Adrenal gland (tissue), 12 donors: ENCODE results near the gene HES7. TPM values are rescaled to one million over a fixed set of nuclear protein-coding genes. Genes with fewer than 3 reads are reported as not detected.

Experiments
- DNase-seq, 7 donors: peaks; one replicate each; pipeline ENCODE4 v3.0.0-alpha.2; 2019 to 2020
- H3K27ac ChIP-seq, 5 donors: fragments of 200-600 bp; sonication (generic) in 4 of 5; 1 replicate in 3 of 5; 2 replicates in 2 of 5; pipeline versions ENCODE4 v1.5.1 to v1.8.0; 2016 to 2020; ENCODE audit warnings: mild to moderate bottlenecking in 1 of 5
- H3K27me3 ChIP-seq: fragments of 200-600 bp; 2 replicates; pipeline ENCODE4 v1.8.0; 2021
- H3K36me3 ChIP-seq, 2 donors: fragments of 200-600 bp; replicated peaks in 1 of 2; 1 replicate in 1 of 2; 2 replicates in 1 of 2; pipeline versions ENCODE4 v1.5.1 to v1.8.0; 2018 to 2022
- H3K4me1 ChIP-seq, 2 donors: fragments of 200-600 bp; replicated peaks in 1 of 2; 1 replicate in 1 of 2; 2 replicates in 1 of 2; pipeline versions ENCODE4 v1.5.1 to v1.8.0; 2018 to 2021
- H3K4me3 ChIP-seq, 4 donors: fragments of 200-600 bp; sonication (generic) in 3 of 4; one replicate each; pipeline ENCODE4 v1.5.1; 2016 to 2018
- H3K9me3 ChIP-seq, 3 donors: fragments of 200-600 bp; sonication (generic) in 1 of 3; replicated peaks in 1 of 3; 1 replicate in 2 of 3; 2 replicates in 1 of 3; pipeline versions ENCODE4 v1.5.1 to v1.8.0; 2016 to 2021
- CTCF ChIP-seq, 6 experiments: fragments of 450-650 bp in 4 of 6; fragments of 200-600 bp in 2 of 6; sonication (generic) in 1 of 6; IDR thresholded peaks; 1 replicate in 5 of 6; 2 replicates in 1 of 6; pipeline versions ENCODE4 v1.5.1 to v1.8.0; 2016 to 2021; ENCODE audit warnings: antibody characterized with exemption in 6 of 6, mild to moderate bottlenecking in 2 of 6, moderate library complexity in 1 of 6
- POLR2A ChIP-seq, 2 donors: fragments of 450-650 bp; IDR thresholded peaks; one replicate each; pipeline ENCODE4 v1.6.1; 2017; ENCODE audit warnings: antibody characterized with exemption in 2 of 2, mild to moderate bottlenecking in 2 of 2, moderate library complexity in 1 of 2
- WGBS, 4 donors: extraction: QIAGEN DNeasy Blood & Tissue Kit in 2 of 4; methylation state at CpG; one replicate each; pipeline versions ENCODE4 v1.1.5 to v1.1.7; 2013 to 2017; 5-methylcytosine and 5-hydroxymethylcytosine counted together
- intact Hi-C, 2 donors: fragments of 100-400 bp; cut with DNase I; formaldehyde crosslinking; loops; one replicate each; pipeline versions ENCODE4 v1.14.1 to v1.15.0; 2022 to 2023
- polyA plus RNA-seq, 3 donors: library from polyadenylated mRNA; stranded (reverse); fragments of 200-250 nt in 2 of 3; fragments of 350-450 nt in 1 of 3; fragmentation: Illumina TruSeq in 1 of 3; extraction: RNeasy Lipid Tissue Mini Kit (QIAGEN cat#74804) in 1 of 3; gene quantifications; one replicate each; pipeline ENCODE4 v1.2.3, GENCODE V29; 2013 to 2014
- total RNA-seq, 9 donors: library from RNA; depleted of rRNA in 4 of 9; stranded (reverse); fragments of >200 nt in 4 of 9; fragments of 120-200 nt in 1 of 9; fragmentation: NEBNext Ultra II Directional in 1 of 9; extraction: Animal tissue kit (Norgen Biotek cat#: 25700) in 1 of 9; gene quantifications; one replicate each; pipeline versions ENCODE4 v1.1.0 to v1.2.4, GENCODE V29; 2013 to 2023
- donor health status: healthy with polysubstance abuse.
- donor health status: Bipolar disorder and iron deficiency.
- donor health status: DM: yes; HTN: yes; CAD: no.
- donor health status: DM: no; HTN: no; CAD: no.
- donor health status: DM: no; HTN: no; CAD: no.
- donor health status: DM: yes; HTN: yes; CAD: no.

HES7 gene
- total and polyA plus RNA-seq, 12 donors: 0.06 to 1.0 (median 0.32) TPM; not detected in 7

GRCh38 chr17:8128125-8128784 is 4.3 kb upstream of the HES7 start:
- 82 to 87% (median 83%) methylated on average over 14 of the region's 14 CpGs for WGBS, 4 donors
- no peaks in the 10 kb centered on the region for H3K36me3 ChIP-seq
- no peak for DNase-seq
- TF ChIP-seq POLR2A (IDR thresholded peaks at IDR 0.05) (no peak), CTCF (IDR thresholded peaks at IDR 0.05) (no peak)
- peaks cover 6% of the 10 kb centered on the region for H3K27me3 ChIP-seq
- intact Hi-C loops: loop anchor here in 1 of 2 donors (10.0 kb wide), 1 partner anchor 57 kb away; no protein-coding TSS in a partner anchor
- no peaks in the 10 kb centered on the region for H3K9me3 ChIP-seq
- peaks cover 23 to 42% of the 10 kb centered on the region in 2 donors for H3K4me1 ChIP-seq
- H3K27ac ChIP-seq: no peak overlapping the region
- no peak overlapping the region for H3K4me3 ChIP-seq

GRCh38 chr17:8126491-8127066 is 2.7 kb upstream of the HES7 start:
- TF ChIP-seq CTCF (IDR thresholded peaks at IDR 0.05) (no peak), POLR2A (IDR thresholded peaks at IDR 0.05) (no peak)
- H3K27me3 ChIP-seq: peaks cover 6% of the 10 kb centered on the region
- 0 to 1% (median 1%) methylated on average over 16 to 45 of the region's 45 CpGs for WGBS, 4 donors
- intact Hi-C loops: loop anchor here in 1 of 2 donors (10.0 kb wide), 1 partner anchor 58 kb away; no protein-coding TSS in a partner anchor
- H3K4me3 ChIP-seq: peak overlapping the region in 3 of 4 donors; percentile 40 to 67 (median 45)
- peaks cover 38 to 58% of the 10 kb centered on the region in 2 donors for H3K4me1 ChIP-seq
- peak in 3 of 7 donors; percentile 40 to 55 (median 54) for DNase-seq
- H3K27ac ChIP-seq: peak overlapping the region in 3 of 5 donors; percentile 64 to 73 (median 65)
- no peaks in the 10 kb centered on the region for H3K9me3 ChIP-seq
- H3K36me3 ChIP-seq: no peaks in the 10 kb centered on the region

- no peaks in the 10 kb centered on the region for H3K36me3 ChIP-seq
- H3K27me3 ChIP-seq: peaks cover 6% of the 10 kb centered on the region
- intact Hi-C loops: loop anchor here in 1 of 2 donors (10.0 kb wide), 1 partner anchor 59 kb away; no protein-coding TSS in a partner anchor
- peak overlapping the region in 2 of 4 donors; percentile 45 to 67 for H3K4me3 ChIP-seq
- peaks cover 44 to 64% of the 10 kb centered on the region in 2 donors for H3K4me1 ChIP-seq
- DNase-seq: peak in 4 of 7 donors; percentile 34 to 62 (median 51)
- TF ChIP-seq POLR2A (IDR thresholded peaks at IDR 0.05): no peak
- TF ChIP-seq CTCF (IDR thresholded peaks at IDR 0.05): no peak
- WGBS, 4 donors: 1 to 2% (median 2%) methylated on average over 32 to 35 of the region's 35 CpGs
- no peaks in the 10 kb centered on the region for H3K9me3 ChIP-seq
- peak overlapping the region in 3 of 5 donors; percentile 64 to 73 (median 65) for H3K27ac ChIP-seq
Observed at GRCh38 chr17:8125947-8126490, 2.1 kb upstream of the HES7 start.
